Left lung (tissue), 10 donors: Measurements from ENCODE around the gene KLRC3. TPM values are rescaled to one million over a fixed set of nuclear protein-coding genes. Genes with fewer than 3 reads are reported as not detected.
"Not testable (repeated sequence)": the region's sequence is repeated elsewhere in the genome, so short reads cannot be mapped to it uniquely, and the experiment has no call there.

ENCODE experiments used
- ATAC-seq: fragments of 200-7000 bp; cut with Tn5 transposase; one replicate; pipeline ENCODE4 v1.9.1; 2020; ENCODE audit warnings: moderate library complexity
- DNase-seq, 4 donors: peaks; one replicate each; pipeline ENCODE4 v3.0.0-alpha.2; 2013 to 2020
- H3K27ac ChIP-seq, 2 donors: fragments of 200-600 bp; sonication (generic) in 1 of 2; one replicate each; pipeline versions ENCODE4 v1.5.0 to v1.8.0; 2020 to 2021
- H3K27me3 ChIP-seq, 2 donors: fragments of 200-600 bp; sonication (generic) in 1 of 2; one replicate each; pipeline versions ENCODE4 v1.5.0 to v1.8.0; 2020 to 2021
- H3K36me3 ChIP-seq, 2 donors: fragments of 200-600 bp; sonication (generic) in 1 of 2; one replicate each; pipeline versions ENCODE4 v1.5.0 to v1.8.0; 2020 to 2021
- H3K4me1 ChIP-seq, 2 donors: fragments of 200-600 bp; one replicate each; pipeline ENCODE4 v1.8.0; 2021
- H3K4me3 ChIP-seq, 2 donors: fragments of 200-600 bp; sonication (generic) in 1 of 2; one replicate each; pipeline versions ENCODE4 v1.5.0 to v1.8.0; 2020 to 2021; ENCODE audit warnings: mild to moderate bottlenecking in 1 of 2
- H3K9me3 ChIP-seq, 2 donors: fragments of 200-600 bp; sonication (generic) in 1 of 2; one replicate each; pipeline versions ENCODE4 v1.5.0 to v1.8.0; 2020 to 2021
- intact Hi-C, 2 donors: fragments of 100-400 bp; cut with DNase I; formaldehyde crosslinking; loops; one replicate each; pipeline versions ENCODE4 v1.11.2 to v1.14.2; 2022
- polyA plus RNA-seq, 6 donors: library from polyadenylated mRNA; unstranded; fragments of 120-200 nt; gene quantifications; one replicate each; pipeline ENCODE4 v1.2.1, GENCODE V29; 2013; ENCODE audit not compliant: insufficient read length in 6 of 6
- total RNA-seq, 2 donors: library from RNA; stranded (reverse); fragmentation: NEBNext Ultra II Directional; extraction: Animal tissue kit (Norgen Biotek cat#: 25700); gene quantifications; one replicate each; pipeline ENCODE4 v1.2.1, GENCODE V29; 2021
- TF ChIP-seq, protein P1 (sequence below), 2 donors: fragments of 200-600 bp; sonication (generic) in 1 of 2; IDR thresholded peaks; one replicate each; pipeline versions ENCODE4 v1.5.0 to v1.8.0; 2021; ENCODE audit warnings: antibody characterized with exemption in 2 of 2
- donor health status: DM: no; HTN: yes; CAD: no.
- donor health status: DM: no; HTN: no; CAD: no.

The KLRC3 gene
- total and polyA plus RNA-seq, 8 donors: 0.25 to 0.41 (median 0.32) TPM; not detected in 5

DNA sequence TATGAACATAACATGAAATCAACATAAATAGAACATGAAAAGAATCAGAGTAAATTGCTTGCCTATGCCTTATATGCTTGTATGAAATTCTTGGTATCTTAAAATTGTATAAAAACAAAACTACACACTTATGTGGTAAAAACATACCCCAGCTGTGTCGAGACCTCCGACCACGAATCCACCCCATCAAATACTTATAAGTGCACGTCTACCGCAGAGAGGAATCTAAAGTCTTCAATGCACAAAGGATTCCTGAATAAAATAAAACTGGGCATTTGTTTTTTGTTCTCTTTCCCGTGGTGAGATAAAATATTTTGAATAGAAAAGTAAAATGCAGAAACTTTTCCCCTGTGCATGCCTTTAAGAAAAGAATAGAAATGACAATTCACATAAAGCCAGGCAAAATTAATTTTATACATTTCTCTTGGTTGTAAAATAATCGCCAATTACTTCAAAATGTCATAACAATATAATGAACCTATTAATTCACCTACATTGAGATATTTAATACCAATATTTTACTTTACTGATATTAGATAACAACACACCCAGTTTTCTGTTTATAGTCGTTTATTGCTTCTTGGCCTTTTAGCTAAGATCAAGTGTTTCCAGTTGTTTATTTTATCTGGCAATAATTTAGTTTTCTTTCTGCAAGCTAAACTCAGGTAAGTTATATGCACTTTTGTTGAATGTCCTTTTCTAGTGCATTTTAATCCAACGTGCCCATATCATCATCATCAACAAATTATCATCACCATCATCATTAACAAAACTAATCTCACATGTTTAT lies 31.6 kb downstream of the KLRC3 start:
- Histone ChIP-seq H3K4me1 (peaks cover 0 to 11% of the 10 kb centered on the region in 2 donors), H3K9me3 (no peaks in the 10 kb centered on the region), H3K4me3 (no peak overlapping the region), H3K27ac (no peak overlapping the region), H3K36me3 (no peaks in the 10 kb centered on the region), H3K27me3 (no peaks in the 10 kb centered on the region)
- DNase-seq (no peak), ATAC-seq (no peak)
- TF ChIP-seq, protein P1, sequence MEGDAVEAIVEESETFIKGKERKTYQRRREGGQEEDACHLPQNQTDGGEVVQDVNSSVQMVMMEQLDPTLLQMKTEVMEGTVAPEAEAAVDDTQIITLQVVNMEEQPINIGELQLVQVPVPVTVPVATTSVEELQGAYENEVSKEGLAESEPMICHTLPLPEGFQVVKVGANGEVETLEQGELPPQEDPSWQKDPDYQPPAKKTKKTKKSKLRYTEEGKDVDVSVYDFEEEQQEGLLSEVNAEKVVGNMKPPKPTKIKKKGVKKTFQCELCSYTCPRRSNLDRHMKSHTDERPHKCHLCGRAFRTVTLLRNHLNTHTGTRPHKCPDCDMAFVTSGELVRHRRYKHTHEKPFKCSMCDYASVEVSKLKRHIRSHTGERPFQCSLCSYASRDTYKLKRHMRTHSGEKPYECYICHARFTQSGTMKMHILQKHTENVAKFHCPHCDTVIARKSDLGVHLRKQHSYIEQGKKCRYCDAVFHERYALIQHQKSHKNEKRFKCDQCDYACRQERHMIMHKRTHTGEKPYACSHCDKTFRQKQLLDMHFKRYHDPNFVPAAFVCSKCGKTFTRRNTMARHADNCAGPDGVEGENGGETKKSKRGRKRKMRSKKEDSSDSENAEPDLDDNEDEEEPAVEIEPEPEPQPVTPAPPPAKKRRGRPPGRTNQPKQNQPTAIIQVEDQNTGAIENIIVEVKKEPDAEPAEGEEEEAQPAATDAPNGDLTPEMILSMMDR (IDR thresholded peaks at IDR 0.05): no peak
- intact Hi-C loops: no loop called here

- DNase-seq, ATAC-seq, H3K9me3 ChIP-seq, H3K4me1 ChIP-seq, H3K27me3 ChIP-seq, H3K27ac ChIP-seq, intact Hi-C loops, H3K36me3 ChIP-seq: not testable (repeated sequence)
- H3K4me3 ChIP-seq: peak overlapping the region in 1 of 2 donors; percentile 1
These were observed 32.9 kb downstream of the KLRC3 start for GRCh38 chr12:10387498-10387897.

GRCh38 chr12:10386857-10387256 lies 33.5 kb downstream of the KLRC3 start:
- Histone ChIP-seq H3K4me3 (no peak overlapping the region), H3K27me3 (no peaks in the 10 kb centered on the region), H3K36me3 (no peaks in the 10 kb centered on the region), H3K27ac (no peak overlapping the region), H3K9me3 (no peaks in the 10 kb centered on the region), H3K4me1 (peaks cover 0 to 2% of the 10 kb centered on the region in 2 donors)
- TF ChIP-seq, protein P1 (IDR thresholded peaks at IDR 0.05): no peak
- DNase-seq (no peak), ATAC-seq (no peak)
- intact Hi-C loops: no loop called here

DNA sequence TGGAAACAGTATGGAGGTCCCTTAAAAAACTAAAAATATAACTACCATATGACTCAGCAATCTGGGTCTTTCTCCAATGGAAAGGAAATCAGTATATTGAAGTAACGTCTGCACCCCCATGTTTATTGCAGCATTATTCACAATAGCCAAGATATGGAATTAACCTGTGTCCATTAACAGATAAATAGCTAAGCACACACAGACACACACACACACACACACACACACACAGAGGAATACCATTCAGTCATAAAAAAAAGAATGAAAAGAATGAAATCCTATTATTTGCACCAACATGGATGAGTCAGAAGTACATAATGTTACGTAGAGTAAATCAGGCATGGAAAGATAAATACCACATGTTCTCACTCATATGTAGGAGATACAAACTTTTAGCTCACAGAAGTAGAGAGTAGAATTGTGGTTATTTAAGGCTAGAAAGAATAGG lies 35.2 kb downstream of the KLRC3 start:
- DNase-seq (no peak), ATAC-seq (no peak)
- no peaks in the 10 kb centered on the region for H3K36me3 ChIP-seq
- no peaks in the 10 kb centered on the region for H3K4me1 ChIP-seq
- TF ChIP-seq, protein P1 (IDR thresholded peaks at IDR 0.05): no peak
- no peak overlapping the region for H3K27ac ChIP-seq
- intact Hi-C loops: no loop called here
- no peak overlapping the region for H3K4me3 ChIP-seq
- H3K27me3 ChIP-seq: no peaks in the 10 kb centered on the region
- H3K9me3 ChIP-seq: no peaks in the 10 kb centered on the region

- no peaks in the 10 kb centered on the region for H3K4me1 ChIP-seq
- no peak overlapping the region for H3K27ac ChIP-seq
- DNase-seq (no peak), ATAC-seq (no peak)
- TF ChIP-seq, protein P1 (IDR thresholded peaks at IDR 0.05): no peak
- H3K36me3 ChIP-seq: no peaks in the 10 kb centered on the region
- H3K4me3 ChIP-seq: no peak overlapping the region
- no peaks in the 10 kb centered on the region for H3K9me3 ChIP-seq
- intact Hi-C loops: no loop called here
- H3K27me3 ChIP-seq: no peaks in the 10 kb centered on the region
These were observed 36.2 kb downstream of the KLRC3 start for GRCh38 chr12:10384191-10384590.
